ENCODE data around the gene FMR1.

Gene FMR1

GRCh38 chrX:147913570-147913969 lies 1.9 kb downstream of the FMR1 start:
- in situ Hi-C loops (cut with MboI; ENCODE audit: low pct_unique_long_range_greater_than_20kb, low sequenced_read_pairs), result no loop called here

GRCh38 chrX:147914591-147914990 lies 2.9 kb downstream of the FMR1 start:
- in situ Hi-C loops (cut with MboI; ENCODE audit: low pct_unique_long_range_greater_than_20kb, low sequenced_read_pairs), result no loop called here
- no peak for DNase-seq

More at GRCh38 chrX:147913570-147913969, 1.9 kb downstream of the FMR1 start:
- DNase-seq, result no peak

GRCh38 chrX:147916375-147916968 lies 4.8 kb downstream of the FMR1 start:
- no peak for DNase-seq
- in situ Hi-C loops (cut with MboI; ENCODE audit: low pct_unique_long_range_greater_than_20kb, low sequenced_read_pairs), result no loop called here

GRCh38 chrX:147917700-147918695 lies 6.3 kb downstream of the FMR1 start:
- DNase-seq, result peak; percentile 63

GRCh38 chrX:147920161-147920666 lies 8.5 kb downstream of the FMR1 start:
- in situ Hi-C loops (cut with MboI; ENCODE audit: low pct_unique_long_range_greater_than_20kb, low sequenced_read_pairs), result no loop called here
- no peak for DNase-seq

More at GRCh38 chrX:147917700-147918695, 6.3 kb downstream of the FMR1 start:
- in situ Hi-C loops (cut with MboI; ENCODE audit: low pct_unique_long_range_greater_than_20kb, low sequenced_read_pairs), result no loop called here

- no peak for DNase-seq
- in situ Hi-C loops (cut with MboI; ENCODE audit: low pct_unique_long_range_greater_than_20kb, low sequenced_read_pairs), result no loop called here
These were observed 11.9 kb downstream of the FMR1 start for GRCh38 chrX:147923605-147924004.

- in situ Hi-C loops (cut with MboI; ENCODE audit: low pct_unique_long_range_greater_than_20kb, low sequenced_read_pairs), result no loop called here
- DNase-seq, result no peak
These were observed 15.5 kb downstream of the FMR1 start for GRCh38 chrX:147927256-147927655.

- no peak for DNase-seq
- in situ Hi-C loops (cut with MboI; ENCODE audit: low pct_unique_long_range_greater_than_20kb, low sequenced_read_pairs), result no loop called here
These were observed 22.1 kb downstream of the FMR1 start for GRCh38 chrX:147933815-147934214.

- DNase-seq, result no peak
- in situ Hi-C loops (cut with MboI; ENCODE audit: low pct_unique_long_range_greater_than_20kb, low sequenced_read_pairs), result no loop called here
These were observed 23.5 kb downstream of the FMR1 start for GRCh38 chrX:147935156-147935758.

GRCh38 chrX:147945286-147945685 lies 33.6 kb downstream of the FMR1 start:
- no peak for DNase-seq
- in situ Hi-C loops (cut with MboI; ENCODE audit: low pct_unique_long_range_greater_than_20kb, low sequenced_read_pairs), result no loop called here

- no peak for DNase-seq
- in situ Hi-C loops (cut with MboI; ENCODE audit: low pct_unique_long_range_greater_than_20kb, low sequenced_read_pairs), result no loop called here
These were observed 36.8 kb downstream of the FMR1 start for GRCh38 chrX:147948531-147948930.

- no peak for DNase-seq
- in situ Hi-C loops (cut with MboI; ENCODE audit: low pct_unique_long_range_greater_than_20kb, low sequenced_read_pairs), result no loop called here
These were observed 38.6 kb downstream of the FMR1 start for GRCh38 chrX:147950352-147950751.

GRCh38 chrX:147953976-147954375 lies 42.3 kb downstream of the FMR1 start:
- in situ Hi-C loops (cut with MboI; ENCODE audit: low pct_unique_long_range_greater_than_20kb, low sequenced_read_pairs), result no loop called here

GRCh38 chrX:147957291-147957690 lies 45.6 kb downstream of the FMR1 start:
- DNase-seq, result no peak
- in situ Hi-C loops (cut with MboI; ENCODE audit: low pct_unique_long_range_greater_than_20kb, low sequenced_read_pairs), result no loop called here

More at GRCh38 chrX:147953976-147954375, 42.3 kb downstream of the FMR1 start:
- peak; percentile 3 for DNase-seq

GRCh38 chrX:147958291-147958690 lies 46.6 kb downstream of the FMR1 start:
- DNase-seq, result no peak
- in situ Hi-C loops (cut with MboI; ENCODE audit: low pct_unique_long_range_greater_than_20kb, low sequenced_read_pairs), result no loop called here

GRCh38 chrX:147960722-147961121 lies 49.0 kb downstream of the FMR1 start:
- in situ Hi-C loops (cut with MboI; ENCODE audit: low pct_unique_long_range_greater_than_20kb, low sequenced_read_pairs), result no loop called here

GRCh38 chrX:147962476-147962875 lies 50.8 kb downstream of the FMR1 start:
- DNase-seq, result no peak
- in situ Hi-C loops (cut with MboI; ENCODE audit: low pct_unique_long_range_greater_than_20kb, low sequenced_read_pairs), result no loop called here

More at GRCh38 chrX:147960722-147961121, 49.0 kb downstream of the FMR1 start:
- DNase-seq, result no peak

- no peak for DNase-seq
- in situ Hi-C loops (cut with MboI; ENCODE audit: low pct_unique_long_range_greater_than_20kb, low sequenced_read_pairs), result no loop called here
These were observed 67.2 kb downstream of the FMR1 start for GRCh38 chrX:147978931-147979330.

GRCh38 chrX:147981038-147981752 lies 69.5 kb downstream of the FMR1 start, which contains the start of gene FMR1NB:
Gene FMR1NB, plus strand, starts transcription at chrX:147981337. Its CDS starts 66 bp downstream, at chrX:147981403.
- in situ Hi-C loops (cut with MboI; ENCODE audit: low pct_unique_long_range_greater_than_20kb, low sequenced_read_pairs), result no loop called here
- DNase-seq, result no peak

Data from KBM-7 (cell line).